Osteocyte (in vitro differentiated cells): ENCODE measurements around the gene ADAMTS12. TPM values are rescaled to one million over a fixed set of nuclear protein-coding genes. Genes with fewer than 3 reads are reported as not detected.

ENCODE experiments used
- DNase-seq: peaks from one replicate; pipeline ENCODE4 v3.0.0; 2021; ENCODE audit warnings: mixed read lengths; ENCODE audit not compliant: unreplicated experiment; ENCODE audit errors: extremely low spot score
- H3K27ac Mint-ChIP-seq: one replicate; pipeline ENCODE4 v1.8.0; 2021; ENCODE audit warnings: mild to moderate bottlenecking, mixed read lengths; ENCODE audit not compliant: unreplicated experiment
- H3K27me3 Mint-ChIP-seq: one replicate; pipeline ENCODE4 v1.8.0; 2021; ENCODE audit warnings: mixed read lengths; ENCODE audit not compliant: unreplicated experiment
- H3K36me3 Mint-ChIP-seq: one replicate; pipeline ENCODE4 v1.8.0; 2021; ENCODE audit warnings: mixed read lengths; ENCODE audit not compliant: unreplicated experiment
- H3K4me1 Mint-ChIP-seq: one replicate; pipeline ENCODE4 v1.8.0; 2021; ENCODE audit warnings: mixed read lengths; ENCODE audit not compliant: unreplicated experiment
- H3K4me3 Mint-ChIP-seq: one replicate; pipeline ENCODE4 v1.8.0; 2021; ENCODE audit warnings: mild to moderate bottlenecking, moderate library complexity, mixed read lengths; ENCODE audit not compliant: unreplicated experiment
- H3K9me3 Mint-ChIP-seq: one replicate; pipeline ENCODE4 v1.8.0; 2021; ENCODE audit warnings: mixed read lengths; ENCODE audit not compliant: unreplicated experiment
- CTCF ChIP-seq: fragments of 200-600 bp; sonication (generic); IDR thresholded peaks from 2 replicates; pipeline ENCODE4 v1.5.0; 2021; ENCODE audit warnings: antibody characterized with exemption, mild to moderate bottlenecking, moderate library complexity
- total RNA-seq: library from RNA; stranded (reverse); gene quantifications from 2 replicates; pipeline ENCODE4 v1.2.1, GENCODE V29; 2021

The ADAMTS12 gene
- total RNA-seq, 1 donor from 2014 or later: 13.9 TPM

- Mint-ChIP-seq H3K36me3 (no peaks in the 10 kb centered on the region), H3K27ac (no peak overlapping the region), H3K27me3 (no peaks in the 10 kb centered on the region), H3K9me3 (no peaks in the 10 kb centered on the region), H3K4me3 (no peak overlapping the region), H3K4me1 (peaks cover 2% of the 10 kb centered on the region)
- no peak for DNase-seq
- no peak for TF ChIP-seq CTCF
Observed at GRCh38 chr5:33531037-33531298, 360.8 kb downstream of the ADAMTS12 start.

GRCh38 chr5:33530183-33531036, 361.4 kb downstream of the ADAMTS12 start:
- no peak overlapping the region for H3K4me3 Mint-ChIP-seq
- H3K27me3 Mint-ChIP-seq: no peaks in the 10 kb centered on the region
- no peaks in the 10 kb centered on the region for H3K36me3 Mint-ChIP-seq
- no peaks in the 10 kb centered on the region for H3K9me3 Mint-ChIP-seq
- no peak for DNase-seq
- H3K27ac Mint-ChIP-seq: no peak overlapping the region
- TF ChIP-seq CTCF: no peak
- H3K4me1 Mint-ChIP-seq: peaks cover 2% of the 10 kb centered on the region

- H3K4me1 Mint-ChIP-seq: peaks cover 2% of the 10 kb centered on the region
- no peak overlapping the region for H3K27ac Mint-ChIP-seq
- no peak overlapping the region for H3K4me3 Mint-ChIP-seq
- no peaks in the 10 kb centered on the region for H3K9me3 Mint-ChIP-seq
- H3K27me3 Mint-ChIP-seq: no peaks in the 10 kb centered on the region
- TF ChIP-seq CTCF: no peak
- H3K36me3 Mint-ChIP-seq: no peaks in the 10 kb centered on the region
- no peak for DNase-seq
Observed at GRCh38 chr5:33527696-33528095, 364.1 kb downstream of the ADAMTS12 start.

- H3K4me3 Mint-ChIP-seq: no peak overlapping the region
- H3K4me1 Mint-ChIP-seq: peaks cover 2% of the 10 kb centered on the region
- H3K36me3 Mint-ChIP-seq: no peaks in the 10 kb centered on the region
- no peak overlapping the region for H3K27ac Mint-ChIP-seq
- H3K27me3 Mint-ChIP-seq: no peaks in the 10 kb centered on the region
- H3K9me3 Mint-ChIP-seq: no peaks in the 10 kb centered on the region
- no peak for TF ChIP-seq CTCF
- DNase-seq: no peak
Observed at GRCh38 chr5:33526755-33527154, 365.0 kb downstream of the ADAMTS12 start.

GRCh38 chr5:33524476-33524875, 367.3 kb downstream of the ADAMTS12 start:
- Mint-ChIP-seq H3K4me1 (peaks cover under 1% of the 10 kb centered on the region), H3K4me3 (no peak overlapping the region), H3K27me3 (no peaks in the 10 kb centered on the region), H3K9me3 (peaks cover under 1% of the 10 kb centered on the region), H3K36me3 (no peaks in the 10 kb centered on the region), H3K27ac (no peak overlapping the region)
- no peak for TF ChIP-seq CTCF
- no peak for DNase-seq
